Measurements from ENCODE around the gene COX6A2.

The COX6A2 gene

DNA sequence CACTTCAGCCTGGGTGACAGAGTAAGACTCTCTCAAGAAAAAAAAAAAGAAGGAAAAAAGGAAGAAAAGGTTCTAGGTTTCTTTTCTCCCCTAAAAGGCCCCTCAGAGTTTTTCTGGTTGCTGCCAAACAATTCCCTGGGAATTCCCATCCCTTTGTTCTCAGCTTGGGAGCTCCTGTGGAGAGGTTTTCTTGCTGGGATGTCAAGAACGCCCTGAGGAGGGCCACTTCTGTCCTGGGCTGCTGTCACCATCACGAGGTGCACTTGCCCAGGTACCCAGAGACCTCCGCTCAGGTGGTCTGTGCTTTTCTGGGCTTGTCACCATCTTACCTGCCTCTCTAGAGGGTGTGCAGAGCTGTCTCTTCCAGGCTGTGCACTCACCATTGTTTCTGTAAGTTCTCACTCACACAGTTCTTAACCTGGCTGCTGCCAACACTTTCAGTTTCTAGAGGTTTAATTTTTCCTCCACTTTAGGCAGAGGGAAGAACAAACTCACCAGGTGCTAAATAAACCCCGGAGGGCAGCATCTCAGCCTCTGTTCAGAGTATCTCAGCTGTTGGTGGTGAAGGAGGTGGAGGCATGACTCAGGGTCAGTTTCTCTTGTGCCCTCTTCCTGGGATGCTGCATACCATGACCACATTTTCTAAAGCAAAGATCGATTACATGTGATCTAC is 2.4 kb upstream of the COX6A2 start:
- H3K4me3 ChIP-seq (ENCODE audit: low read depth, low read length), result no peak overlapping the region
- DNase-seq (ENCODE audit: low read depth), result no peak
- TF ChIP-seq, protein P1, sequence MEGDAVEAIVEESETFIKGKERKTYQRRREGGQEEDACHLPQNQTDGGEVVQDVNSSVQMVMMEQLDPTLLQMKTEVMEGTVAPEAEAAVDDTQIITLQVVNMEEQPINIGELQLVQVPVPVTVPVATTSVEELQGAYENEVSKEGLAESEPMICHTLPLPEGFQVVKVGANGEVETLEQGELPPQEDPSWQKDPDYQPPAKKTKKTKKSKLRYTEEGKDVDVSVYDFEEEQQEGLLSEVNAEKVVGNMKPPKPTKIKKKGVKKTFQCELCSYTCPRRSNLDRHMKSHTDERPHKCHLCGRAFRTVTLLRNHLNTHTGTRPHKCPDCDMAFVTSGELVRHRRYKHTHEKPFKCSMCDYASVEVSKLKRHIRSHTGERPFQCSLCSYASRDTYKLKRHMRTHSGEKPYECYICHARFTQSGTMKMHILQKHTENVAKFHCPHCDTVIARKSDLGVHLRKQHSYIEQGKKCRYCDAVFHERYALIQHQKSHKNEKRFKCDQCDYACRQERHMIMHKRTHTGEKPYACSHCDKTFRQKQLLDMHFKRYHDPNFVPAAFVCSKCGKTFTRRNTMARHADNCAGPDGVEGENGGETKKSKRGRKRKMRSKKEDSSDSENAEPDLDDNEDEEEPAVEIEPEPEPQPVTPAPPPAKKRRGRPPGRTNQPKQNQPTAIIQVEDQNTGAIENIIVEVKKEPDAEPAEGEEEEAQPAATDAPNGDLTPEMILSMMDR (conservative IDR thresholded peaks at IDR 0.05; ENCODE audit: low read depth, low read length), result no peak

DNA sequence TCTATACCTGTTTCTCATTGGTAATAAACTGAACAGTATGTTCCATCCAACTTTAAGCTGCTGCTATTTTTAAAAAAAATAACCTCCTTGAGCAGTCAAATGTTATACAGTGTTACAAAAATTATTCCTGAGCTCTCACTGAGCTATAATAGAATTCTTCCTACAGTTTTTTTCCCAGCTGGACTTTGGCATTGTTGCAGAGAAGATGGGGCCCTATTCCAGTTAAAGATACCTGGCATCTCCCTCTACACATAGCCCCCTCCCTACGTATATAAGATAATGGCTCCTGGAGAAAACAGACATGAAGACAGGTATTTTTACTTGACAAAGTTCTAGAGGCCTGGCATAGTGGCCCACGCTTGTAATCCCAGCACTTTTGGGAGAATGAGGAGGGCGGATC is 1.6 kb upstream of the COX6A2 start:
- H3K4me3 ChIP-seq (ENCODE audit: low read depth, low read length), result no peak overlapping the region
- no peak for DNase-seq (ENCODE audit: low read depth)
- TF ChIP-seq, protein P1 (conservative IDR thresholded peaks at IDR 0.05; ENCODE audit: low read depth, low read length), result no peak

DNA sequence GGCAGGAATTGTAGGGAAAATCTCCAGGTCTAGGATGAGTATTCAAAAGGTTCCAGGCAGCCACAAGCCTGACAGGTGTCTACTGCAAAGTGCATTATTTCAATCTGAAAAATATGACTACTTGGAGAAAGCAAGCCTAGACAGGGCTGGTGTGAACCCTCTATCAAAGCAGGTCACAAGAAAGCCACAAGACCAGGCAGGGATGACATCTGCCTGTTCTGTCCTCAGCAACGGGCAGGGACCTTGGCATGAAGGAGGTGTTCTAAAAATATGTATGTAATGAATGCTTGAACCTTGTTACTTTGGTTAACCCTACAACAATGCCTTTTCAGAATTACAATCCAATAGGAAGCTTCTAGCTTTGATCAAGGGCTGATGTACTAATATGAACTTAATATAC is 1.2 kb upstream of the COX6A2 start:
- DNase-seq (ENCODE audit: low read depth), result no peak
- TF ChIP-seq, protein P1 (conservative IDR thresholded peaks at IDR 0.05; ENCODE audit: low read depth, low read length), result no peak
- no peak overlapping the region for H3K4me3 ChIP-seq (ENCODE audit: low read depth, low read length)

DNA sequence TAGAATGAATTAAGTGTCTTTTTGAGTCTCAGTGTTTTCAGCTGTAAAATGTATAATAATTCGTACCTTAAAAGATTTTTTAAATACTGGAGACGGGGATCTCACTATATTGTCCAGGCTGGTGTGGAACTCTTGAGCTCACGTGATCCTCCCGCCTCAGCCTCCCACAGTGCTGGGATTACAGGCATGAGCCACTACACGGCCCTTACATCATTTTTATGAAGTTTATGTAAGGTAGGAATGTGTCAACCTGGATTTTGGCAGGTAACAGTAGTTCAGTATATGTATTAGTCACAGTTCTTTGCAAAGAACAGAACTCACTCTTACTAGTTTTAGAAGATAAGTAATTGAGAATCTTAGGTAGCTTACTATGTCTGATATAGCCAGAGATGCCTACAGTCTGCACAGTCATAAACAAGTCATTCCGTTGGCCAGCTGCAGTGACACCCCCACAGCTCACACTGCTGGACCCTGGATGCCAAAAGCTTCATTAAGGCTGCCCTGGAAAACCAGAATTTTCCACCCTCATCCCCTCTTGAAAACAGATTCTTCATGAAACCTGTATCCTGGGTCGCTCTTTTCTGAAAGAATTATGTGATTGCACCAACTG is 583 bp upstream of the COX6A2 start:
- TF ChIP-seq, protein P1 (conservative IDR thresholded peaks at IDR 0.05; ENCODE audit: low read depth, low read length), result no peak
- no peak for DNase-seq (ENCODE audit: low read depth)
- H3K4me3 ChIP-seq (ENCODE audit: low read depth, low read length), result no peak overlapping the region

DNA sequence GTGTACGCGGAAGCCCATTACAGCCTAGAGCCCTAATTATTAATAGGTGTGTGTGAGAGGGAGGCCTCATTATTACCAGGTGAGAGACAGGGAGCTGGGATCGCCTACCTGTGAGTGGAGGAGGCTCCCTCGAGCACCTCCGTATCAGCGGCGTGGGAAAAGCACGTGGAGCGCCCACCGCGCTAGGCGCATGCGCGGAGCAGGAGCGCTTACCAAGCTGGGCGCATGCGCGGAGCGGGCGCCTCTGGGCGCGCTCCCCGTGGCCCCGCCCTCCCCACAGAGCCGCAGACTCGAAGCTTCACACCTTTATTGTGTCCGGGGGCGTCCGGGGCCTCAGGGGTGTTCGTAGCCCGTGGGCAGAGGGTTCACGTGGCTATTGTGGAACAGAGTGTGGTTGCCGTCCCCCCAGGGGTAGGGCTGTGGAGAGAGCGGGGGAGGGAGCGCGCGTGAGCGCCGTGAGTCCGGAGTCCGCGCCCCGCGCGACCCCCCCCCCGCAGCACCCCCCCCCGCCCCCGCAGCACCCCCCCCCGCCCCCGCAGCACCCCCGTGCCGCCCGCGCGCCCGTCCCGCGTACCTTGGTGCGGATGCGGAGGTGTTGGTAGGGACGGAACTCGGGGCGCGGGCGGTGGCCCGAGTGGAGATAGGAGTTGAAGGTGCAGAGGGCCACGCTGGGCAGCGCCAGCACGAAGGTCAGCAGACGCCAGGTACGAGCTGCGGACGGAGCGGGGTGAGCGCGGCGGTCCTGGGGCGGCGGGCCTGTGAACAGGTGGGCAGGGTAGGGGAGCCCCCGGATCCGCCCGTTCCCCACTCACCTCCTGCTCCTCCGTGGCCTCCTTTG is 500 bp downstream of the COX6A2 start:
- TF ChIP-seq, protein P1 (conservative IDR thresholded peaks at IDR 0.05; ENCODE audit: low read depth, low read length), result no peak
- peak overlapping the region; percentile 29 for H3K4me3 ChIP-seq (ENCODE audit: low read depth, low read length)
- peak; percentile 29 for DNase-seq (ENCODE audit: low read depth)

DNA sequence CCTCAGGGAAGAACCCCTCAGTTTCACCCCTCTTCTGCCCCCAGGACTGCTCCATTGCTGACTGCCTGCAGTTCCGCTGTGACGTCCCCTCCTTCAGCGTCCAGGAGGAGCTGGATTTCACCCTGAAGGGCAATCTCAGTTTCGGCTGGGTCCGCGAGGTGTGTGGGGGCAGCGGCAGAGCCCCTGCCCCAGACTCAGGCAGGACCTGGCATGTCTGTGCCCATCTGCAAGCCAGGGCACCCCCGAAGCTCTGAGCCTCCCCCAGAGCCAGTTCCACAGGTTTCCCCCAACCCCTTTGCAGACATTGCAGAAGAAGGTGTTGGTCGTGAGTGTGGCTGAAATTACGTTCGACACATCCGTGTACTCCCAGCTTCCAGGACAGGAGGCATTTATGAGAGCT is 4.4 kb downstream of the COX6A2 start:
- TF ChIP-seq, protein P1 (conservative IDR thresholded peaks at IDR 0.05; ENCODE audit: low read depth, low read length), result no peak

More for the DNA sequence above, 4.4 kb downstream of the COX6A2 start:
- H3K4me3 ChIP-seq (ENCODE audit: low read depth, low read length), result no peak overlapping the region
- no peak for DNase-seq (ENCODE audit: low read depth)
